Breast epithelium (tissue), 4 donors: ENCODE measurements around the gene DPH7. TPM values are rescaled to one million over a fixed set of nuclear protein-coding genes. Genes with fewer than 3 reads are reported as not detected.
"Not testable (repeated sequence)": the region's sequence is repeated elsewhere in the genome, so short reads cannot be mapped to it uniquely, and the experiment has no call there.

ENCODE experiments used
- DNase-seq, 2 donors: peaks; one replicate each; pipeline ENCODE4 v3.0.0-alpha.2; 2019; ENCODE audit warnings: low spot score in 2 of 2
- H3K27ac ChIP-seq, 2 donors: fragments of 200-600 bp; sonication (generic) in 1 of 2; one replicate each; pipeline ENCODE4 v1.5.1; 2016 to 2019; ENCODE audit warnings: mild to moderate bottlenecking in 1 of 2
- H3K27me3 ChIP-seq, 2 donors: fragments of 200-600 bp; sonication (generic) in 1 of 2; one replicate each; pipeline versions ENCODE4 v1.5.1 to v1.6.0; 2017 to 2019; ENCODE audit warnings: control low read depth in 1 of 2, mild to moderate bottlenecking in 1 of 2
- H3K36me3 ChIP-seq: fragments of 200-600 bp; one replicate; pipeline ENCODE4 v1.5.1; 2019
- H3K4me1 ChIP-seq, 2 donors: fragments of 200-600 bp; sonication (generic); one replicate each; pipeline ENCODE4 v1.5.1; 2016 to 2019; ENCODE audit warnings: control low read depth in 1 of 2
- H3K4me3 ChIP-seq, 3 donors: fragments of 200-600 bp; sonication (generic); 1 replicate in 2 of 3; 2 replicates in 1 of 3; pipeline ENCODE4 v1.5.1; 2016 to 2019; ENCODE audit warnings: mild to moderate bottlenecking in 3 of 3, moderate library complexity in 2 of 3
- H3K9me3 ChIP-seq, 2 donors: fragments of 200-600 bp; sonication (generic) in 1 of 2; one replicate each; pipeline ENCODE4 v1.5.1; 2016 to 2019; ENCODE audit warnings: control low read depth in 1 of 2
- CTCF ChIP-seq, 3 donors: fragments of 450-650 bp; IDR thresholded peaks; one replicate each; pipeline ENCODE4 v1.5.1; 2016 to 2017; ENCODE audit warnings: antibody characterized with exemption in 3 of 3, mild to moderate bottlenecking in 3 of 3, moderate library complexity in 3 of 3
- POLR2A ChIP-seq: fragments of 450-650 bp; IDR thresholded peaks from one replicate; pipeline ENCODE4 v1.6.1; 2016; ENCODE audit warnings: antibody characterized with exemption, mild to moderate bottlenecking, moderate library complexity
- POLR2AphosphoS5 ChIP-seq, 3 donors: sonication (generic); formaldehyde crosslinking; IDR thresholded peaks; one replicate each; pipeline ENCODE4 v1.6.1; 2017; ENCODE audit warnings: antibody characterized with exemption in 3 of 3
- intact Hi-C: fragments of 100-400 bp; cut with DNase I; formaldehyde crosslinking; loops from one replicate; pipeline ENCODE4 v1.15.1; 2023; ENCODE audit warnings: low total_unique reads
- total RNA-seq, 3 donors: library from RNA; depleted of rRNA; stranded (reverse); fragments of >200 nt; gene quantifications; one replicate each; pipeline ENCODE4 v1.1.0, GENCODE V29; 2016

DPH7 gene
- total RNA-seq, 3 donors from 2014 or later: 23.4 to 47.5 (median 45.1) TPM

GRCh38 chr9:137520614-137521404 is 57.9 kb downstream of the DPH7 start:
- no peak overlapping the region for H3K4me3 ChIP-seq
- no peak for DNase-seq
- no peaks in the 10 kb centered on the region for H3K4me1 ChIP-seq
- TF ChIP-seq POLR2AphosphoS5 (IDR thresholded peaks at IDR 0.05): no peak
- no peak for TF ChIP-seq POLR2A
- no peak for TF ChIP-seq CTCF (IDR thresholded peaks at IDR 0.05)
- no peaks in the 10 kb centered on the region for H3K9me3 ChIP-seq
- intact Hi-C loops: no loop called here
- no peaks in the 10 kb centered on the region for H3K27me3 ChIP-seq
- no peak overlapping the region for H3K27ac ChIP-seq
- H3K36me3 ChIP-seq: no peaks in the 10 kb centered on the region

- Histone ChIP-seq H3K4me1 (no peaks in the 10 kb centered on the region), H3K9me3 (no peaks in the 10 kb centered on the region), H3K27me3 (no peaks in the 10 kb centered on the region), H3K4me3 (no peak overlapping the region), H3K27ac (no peak overlapping the region), H3K36me3 (no peaks in the 10 kb centered on the region)
- DNase-seq: no peak
- TF ChIP-seq CTCF (IDR thresholded peaks at IDR 0.05) (no peak), POLR2AphosphoS5 (IDR thresholded peaks at IDR 0.05) (no peak), POLR2A (no peak)
- intact Hi-C loops: no loop called here
These were observed 59.2 kb downstream of the DPH7 start for GRCh38 chr9:137519553-137519952.

- H3K36me3 ChIP-seq, intact Hi-C loops: not testable (repeated sequence)
These were observed 59.9 kb downstream of the DPH7 start for GRCh38 chr9:137518661-137519459.

GRCh38 chr9:137516144-137516917 is 62.4 kb downstream of the DPH7 start:
- no peak for TF ChIP-seq CTCF (IDR thresholded peaks at IDR 0.05)
- no peak for TF ChIP-seq POLR2A
- no peak for TF ChIP-seq POLR2AphosphoS5 (IDR thresholded peaks at IDR 0.05)
- intact Hi-C loops: no loop called here
- H3K27me3 ChIP-seq: no peaks in the 10 kb centered on the region

More at GRCh38 chr9:137518661-137519459, 59.9 kb downstream of the DPH7 start:
- not testable (repeated sequence) for H3K4me1 ChIP-seq, H3K4me3 ChIP-seq, H3K27ac ChIP-seq, DNase-seq, H3K9me3 ChIP-seq, H3K27me3 ChIP-seq

GRCh38 chr9:137515338-137515724 is 63.4 kb downstream of the DPH7 start:
- H3K4me1 ChIP-seq: no peaks in the 10 kb centered on the region

More at GRCh38 chr9:137516144-137516917, 62.4 kb downstream of the DPH7 start:
- H3K36me3 ChIP-seq: no peaks in the 10 kb centered on the region
- no peak overlapping the region for H3K27ac ChIP-seq
- no peak overlapping the region for H3K4me3 ChIP-seq
- DNase-seq: no peak
- H3K9me3 ChIP-seq: no peaks in the 10 kb centered on the region
- no peaks in the 10 kb centered on the region for H3K4me1 ChIP-seq

More at GRCh38 chr9:137515338-137515724, 63.4 kb downstream of the DPH7 start:
- no peak for DNase-seq
- H3K4me3 ChIP-seq: no peak overlapping the region
- no peak overlapping the region for H3K27ac ChIP-seq
- no peaks in the 10 kb centered on the region for H3K27me3 ChIP-seq
- no peaks in the 10 kb centered on the region for H3K9me3 ChIP-seq
- H3K36me3 ChIP-seq: no peaks in the 10 kb centered on the region
- intact Hi-C loops: no loop called here
- TF ChIP-seq POLR2AphosphoS5 (IDR thresholded peaks at IDR 0.05) (no peak), POLR2A (no peak), CTCF (IDR thresholded peaks at IDR 0.05) (no peak)
